ENCODE results near the gene ABCB11.
"Not testable (repeated sequence)": the region's sequence is repeated elsewhere in the genome, so short reads cannot be mapped to it uniquely, and the experiment has no call there.

ABCB11 gene

GRCh38 chr2:168955321-168955720 lies 75.8 kb downstream of the ABCB11 start:
- Mint-ChIP-seq H3K27me3 (peaks cover 7% of the 10 kb centered on the region), H3K36me3 (ENCODE audit: low read depth) (peaks cover 2% of the 10 kb centered on the region), H3K9me3 (peaks cover 33% of the 10 kb centered on the region), H3K4me3 (no peak overlapping the region), H3K27ac (no peak overlapping the region), H3K4me1 (no peaks in the 10 kb centered on the region)
- DNase-seq = no peak
- no peak for ATAC-seq

- H3K27me3 Mint-ChIP-seq = peaks cover 7% of the 10 kb centered on the region
- H3K4me1 Mint-ChIP-seq = no peaks in the 10 kb centered on the region
- H3K4me3 Mint-ChIP-seq = no peak overlapping the region
- ATAC-seq (no peak), DNase-seq (no peak)
- peaks cover 33% of the 10 kb centered on the region for H3K9me3 Mint-ChIP-seq
- H3K27ac Mint-ChIP-seq = no peak overlapping the region
- H3K36me3 Mint-ChIP-seq (ENCODE audit: low read depth) = peaks cover 2% of the 10 kb centered on the region
These were observed 76.9 kb downstream of the ABCB11 start for GRCh38 chr2:168954256-168954655.

DNA sequence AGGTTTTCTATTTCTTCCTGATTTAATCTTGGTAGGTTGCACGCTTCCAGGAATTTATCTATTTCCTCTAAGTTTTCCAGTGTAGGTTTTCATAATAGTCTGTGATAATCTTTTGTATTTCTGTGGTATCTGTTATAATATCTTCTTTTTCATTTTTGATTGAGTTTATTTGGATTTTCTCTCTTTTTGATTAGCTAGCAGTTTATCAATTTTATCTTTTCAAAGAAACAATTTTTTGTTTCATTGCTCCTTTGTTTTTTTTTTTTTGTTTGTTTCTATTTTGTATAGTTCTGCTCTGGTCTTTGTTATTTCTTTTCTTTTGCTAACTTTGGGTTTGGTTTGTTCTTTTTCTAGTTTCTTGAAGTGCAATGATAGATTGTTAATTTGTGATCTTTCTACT lies 78.7 kb downstream of the ABCB11 start:
- Mint-ChIP-seq H3K27me3 (peaks cover 7% of the 10 kb centered on the region), H3K9me3 (peaks cover 33% of the 10 kb centered on the region), H3K27ac (no peak overlapping the region), H3K4me1 (no peaks in the 10 kb centered on the region), H3K4me3 (no peak overlapping the region), H3K36me3 (ENCODE audit: low read depth) (peaks cover 2% of the 10 kb centered on the region)
- DNase-seq = no peak
- ATAC-seq = no peak

GRCh38 chr2:168951871-168952270 lies 79.3 kb downstream of the ABCB11 start:
- ATAC-seq (no peak), DNase-seq (no peak)
- Mint-ChIP-seq H3K4me3 (no peak overlapping the region), H3K4me1 (no peaks in the 10 kb centered on the region), H3K27ac (no peak overlapping the region), H3K9me3 (peaks cover 33% of the 10 kb centered on the region), H3K36me3 (ENCODE audit: low read depth) (peaks cover 2% of the 10 kb centered on the region), H3K27me3 (peaks cover 7% of the 10 kb centered on the region)

GRCh38 chr2:168949324-168949723 lies 81.8 kb downstream of the ABCB11 start:
- Mint-ChIP-seq H3K9me3 (peaks cover 25% of the 10 kb centered on the region), H3K4me3 (no peak overlapping the region), H3K27me3 (peaks cover 3% of the 10 kb centered on the region), H3K36me3 (ENCODE audit: low read depth) (peaks cover 2% of the 10 kb centered on the region), H3K4me1 (no peaks in the 10 kb centered on the region), H3K27ac (no peak overlapping the region)
- no peak for DNase-seq
- no peak for ATAC-seq

- ATAC-seq (no peak), DNase-seq (no peak)
- H3K27me3 Mint-ChIP-seq = peaks cover 2% of the 10 kb centered on the region
- H3K4me1 Mint-ChIP-seq = no peaks in the 10 kb centered on the region
- H3K36me3 Mint-ChIP-seq (ENCODE audit: low read depth) = no peaks in the 10 kb centered on the region
- peaks cover 19% of the 10 kb centered on the region for H3K9me3 Mint-ChIP-seq
- H3K27ac Mint-ChIP-seq = no peak overlapping the region
- H3K4me3 Mint-ChIP-seq = no peak overlapping the region
These were observed 82.4 kb downstream of the ABCB11 start for GRCh38 chr2:168948621-168949212.

DNA sequence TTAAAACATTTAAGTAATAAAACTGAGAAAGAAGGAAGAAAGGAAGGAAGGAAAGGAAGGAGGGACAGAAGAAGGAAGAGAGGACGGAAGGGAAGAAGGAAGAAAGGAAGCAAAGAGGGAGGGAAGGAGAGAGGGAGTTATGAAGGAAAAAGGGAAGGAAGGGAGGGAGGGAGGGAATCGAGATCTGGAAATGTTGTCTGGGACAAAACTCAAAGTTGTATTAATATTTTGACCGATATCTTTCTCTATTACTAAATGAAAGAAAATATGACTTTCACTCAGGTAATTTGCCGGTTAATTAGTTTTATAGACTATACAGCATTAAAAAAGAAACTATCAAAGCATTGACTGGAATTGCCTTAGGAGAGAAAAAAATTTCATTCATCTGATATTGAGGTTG lies 85.6 kb downstream of the ABCB11 start:
- H3K9me3 Mint-ChIP-seq = no peaks in the 10 kb centered on the region
- DNase-seq = no peak
- H3K27me3 Mint-ChIP-seq = peaks cover 2% of the 10 kb centered on the region
- no peak overlapping the region for H3K4me3 Mint-ChIP-seq
- H3K36me3 Mint-ChIP-seq (ENCODE audit: low read depth) = no peaks in the 10 kb centered on the region
- ATAC-seq = no peak
- H3K27ac Mint-ChIP-seq = no peak overlapping the region
- no peaks in the 10 kb centered on the region for H3K4me1 Mint-ChIP-seq

- no peaks in the 10 kb centered on the region for H3K36me3 Mint-ChIP-seq (ENCODE audit: low read depth)
- H3K27ac Mint-ChIP-seq = no peak overlapping the region
- peaks cover 2% of the 10 kb centered on the region for H3K27me3 Mint-ChIP-seq
- no peaks in the 10 kb centered on the region for H3K4me1 Mint-ChIP-seq
- H3K9me3 Mint-ChIP-seq = no peaks in the 10 kb centered on the region
- no peak overlapping the region for H3K4me3 Mint-ChIP-seq
- no peak for DNase-seq
- ATAC-seq = no peak
These were observed 87.1 kb downstream of the ABCB11 start for GRCh38 chr2:168944065-168944464.

DNA sequence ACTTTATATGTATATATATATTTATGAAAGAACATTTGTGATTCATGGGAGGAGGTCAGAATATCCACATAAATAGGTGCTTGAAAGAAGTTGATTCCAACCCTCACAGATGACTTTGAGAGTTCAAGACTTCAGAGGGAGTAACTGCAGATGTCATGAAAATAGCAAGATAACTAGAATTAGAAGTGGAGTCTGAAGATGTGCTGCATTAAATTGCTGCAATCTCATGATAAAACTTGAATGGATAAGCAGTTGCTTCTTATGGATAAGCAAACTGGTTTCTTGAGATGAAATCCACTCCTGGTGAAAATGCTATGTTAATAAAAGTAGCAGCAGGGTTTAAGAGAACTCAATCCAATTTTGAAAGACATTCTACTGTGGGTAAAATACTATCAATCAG lies 89.8 kb downstream of the ABCB11 start:
- H3K9me3 Mint-ChIP-seq = no peaks in the 10 kb centered on the region
- no peaks in the 10 kb centered on the region for H3K36me3 Mint-ChIP-seq (ENCODE audit: low read depth)
- H3K4me1 Mint-ChIP-seq = no peaks in the 10 kb centered on the region
- H3K27me3 Mint-ChIP-seq = peaks cover 2% of the 10 kb centered on the region
- DNase-seq (no peak), ATAC-seq (no peak)
- no peak overlapping the region for H3K4me3 Mint-ChIP-seq
- no peak overlapping the region for H3K27ac Mint-ChIP-seq

DNA sequence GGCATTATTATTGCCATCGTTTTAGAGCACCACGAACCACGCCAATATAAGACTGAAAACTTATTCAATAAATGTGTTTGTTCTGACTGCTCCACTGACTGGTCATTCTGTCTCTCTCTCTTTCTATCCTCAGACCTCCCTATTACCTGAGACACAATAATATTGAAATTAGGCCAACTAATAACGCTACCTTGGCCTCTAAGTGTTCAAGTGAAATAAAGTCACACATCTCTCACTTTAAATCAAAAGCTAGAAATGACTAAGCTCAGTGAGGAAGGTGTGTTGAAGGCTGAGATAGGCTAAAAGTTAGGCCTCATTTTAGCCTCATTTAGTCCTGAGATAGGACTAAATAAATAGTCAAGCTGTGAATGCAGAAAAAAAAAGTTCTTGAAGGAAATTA lies 91.2 kb downstream of the ABCB11 start:
- Mint-ChIP-seq H3K27ac (no peak overlapping the region), H3K36me3 (ENCODE audit: low read depth) (no peaks in the 10 kb centered on the region), H3K4me1 (no peaks in the 10 kb centered on the region), H3K9me3 (no peaks in the 10 kb centered on the region), H3K4me3 (no peak overlapping the region), H3K27me3 (peaks cover under 1% of the 10 kb centered on the region)
- ATAC-seq = no peak
- no peak for DNase-seq

DNA sequence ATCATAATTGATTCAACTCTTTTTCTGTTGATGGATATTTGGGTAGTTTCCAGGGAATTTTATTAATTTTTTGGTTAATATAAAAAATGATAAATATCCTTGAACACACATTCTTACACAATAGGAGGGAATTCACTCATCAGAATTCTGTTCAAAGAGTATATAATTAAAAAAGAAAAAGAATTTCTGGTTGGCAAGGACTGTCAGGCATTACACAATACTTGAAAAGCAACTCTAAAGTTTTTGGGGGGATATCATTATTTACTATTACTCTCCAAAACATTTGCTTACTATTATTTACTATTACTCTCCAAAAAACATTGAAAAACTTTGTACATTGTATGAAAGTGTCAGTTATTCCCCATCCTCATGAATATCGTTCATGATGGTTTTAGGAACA lies 92.1 kb downstream of the ABCB11 start:
- ATAC-seq = no peak
- no peak for DNase-seq
- no peaks in the 10 kb centered on the region for H3K9me3 Mint-ChIP-seq
- H3K36me3 Mint-ChIP-seq (ENCODE audit: low read depth) = no peaks in the 10 kb centered on the region
- H3K4me3 Mint-ChIP-seq = no peak overlapping the region
- H3K27ac Mint-ChIP-seq = no peak overlapping the region
- peaks cover 4% of the 10 kb centered on the region for H3K27me3 Mint-ChIP-seq
- no peaks in the 10 kb centered on the region for H3K4me1 Mint-ChIP-seq

GRCh38 chr2:168935810-168936581 lies 95.1 kb downstream of the ABCB11 start:
- Mint-ChIP-seq H3K36me3 (ENCODE audit: low read depth) (no peaks in the 10 kb centered on the region), H3K27me3 (peaks cover 6% of the 10 kb centered on the region), H3K9me3 (no peaks in the 10 kb centered on the region), H3K4me1 (no peaks in the 10 kb centered on the region), H3K27ac (no peak overlapping the region), H3K4me3 (no peak overlapping the region)
- DNase-seq = no peak
- ATAC-seq = no peak

DNA sequence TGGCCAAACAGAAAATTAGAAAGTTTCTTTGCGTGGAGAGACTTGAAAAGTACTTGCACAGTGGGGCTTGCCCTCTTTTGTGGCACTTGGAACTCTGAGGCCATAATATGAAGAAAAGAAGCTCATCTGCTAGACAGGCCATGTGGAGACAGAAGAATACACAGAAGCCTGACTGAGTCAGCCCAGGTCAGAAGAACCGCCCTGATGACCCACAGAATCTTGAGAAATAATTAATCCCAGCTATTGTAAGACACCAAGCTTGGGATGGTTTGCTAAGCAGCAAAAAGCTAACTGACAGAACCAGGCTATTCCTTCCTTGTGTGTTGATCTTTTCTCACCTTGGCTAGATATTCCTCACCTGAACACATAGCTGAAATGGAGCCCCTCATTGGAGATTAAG lies 96.3 kb downstream of the ABCB11 start:
- H3K9me3 Mint-ChIP-seq = no peaks in the 10 kb centered on the region
- H3K4me1 Mint-ChIP-seq = no peaks in the 10 kb centered on the region
- no peak for ATAC-seq
- no peak for DNase-seq
- H3K27me3 Mint-ChIP-seq = peaks cover 6% of the 10 kb centered on the region
- H3K4me3 Mint-ChIP-seq = no peak overlapping the region
- no peak overlapping the region for H3K27ac Mint-ChIP-seq
- no peaks in the 10 kb centered on the region for H3K36me3 Mint-ChIP-seq (ENCODE audit: low read depth)

DNA sequence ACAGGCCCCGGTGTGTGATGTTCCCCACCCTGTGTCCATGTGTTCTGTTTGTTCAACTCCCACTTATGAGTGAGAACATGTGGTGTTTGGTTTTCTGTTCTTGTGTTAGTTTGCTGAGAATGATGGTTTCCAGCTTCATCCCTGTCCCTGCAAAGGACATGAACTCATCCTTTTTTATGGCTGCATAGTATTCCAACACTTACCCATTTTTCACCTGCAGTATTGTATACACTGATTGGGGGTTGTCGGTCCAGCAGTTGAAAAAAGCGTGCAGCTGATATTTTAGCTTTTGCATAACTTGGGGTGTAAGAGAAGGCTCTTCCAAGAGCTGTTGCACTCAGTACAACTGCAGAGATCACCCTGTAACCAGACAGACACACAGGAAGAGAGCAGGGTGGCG lies 99.0 kb downstream of the ABCB11 start:
- H3K4me1 Mint-ChIP-seq = not testable (repeated sequence)

DNA sequence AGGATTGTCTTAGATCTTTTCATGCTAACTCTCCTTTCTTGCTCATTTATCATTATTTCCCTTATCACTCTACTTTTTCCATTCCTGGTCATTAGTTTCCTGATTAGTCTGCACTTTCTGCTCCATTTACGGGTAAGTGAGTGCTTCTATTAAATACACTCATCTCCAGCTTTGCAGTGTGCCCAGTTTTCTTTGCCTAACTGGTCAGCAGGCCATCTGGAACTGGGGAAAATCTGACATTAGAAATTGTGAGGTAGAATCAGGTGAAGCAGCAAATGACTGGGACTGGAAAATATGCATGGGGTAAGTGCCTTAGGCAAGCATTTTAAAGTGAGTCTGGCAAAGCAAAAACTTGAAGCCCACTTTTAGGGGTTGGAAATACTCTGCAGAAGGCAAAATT lies 100.9 kb downstream of the ABCB11 start:
- H3K9me3 Mint-ChIP-seq = no peaks in the 10 kb centered on the region
- DNase-seq (no peak), ATAC-seq (no peak)
- H3K27ac Mint-ChIP-seq = no peak overlapping the region
- H3K4me3 Mint-ChIP-seq = no peak overlapping the region
- no peaks in the 10 kb centered on the region for H3K4me1 Mint-ChIP-seq
- H3K36me3 Mint-ChIP-seq (ENCODE audit: low read depth) = no peaks in the 10 kb centered on the region
- H3K27me3 Mint-ChIP-seq = peaks cover 12% of the 10 kb centered on the region

More for the DNA sequence above, 99.0 kb downstream of the ABCB11 start:
- peaks cover 10% of the 10 kb centered on the region for H3K27me3 Mint-ChIP-seq
- not testable (repeated sequence) for H3K9me3 Mint-ChIP-seq; H3K36me3 Mint-ChIP-seq (ENCODE audit: low read depth); ATAC-seq; H3K27ac Mint-ChIP-seq; DNase-seq; H3K4me3 Mint-ChIP-seq
